Mesendoderm (in vitro differentiated cells): ENCODE measurements around the gene CLCN1.

Experiments
- DNase-seq: peaks from one replicate; pipeline ENCODE4 v3.0.0; 2013
- H2AK5ac ChIP-seq: 2 replicates; pipeline ENCODE4 v1.6.1; 2013; ENCODE audit warnings: low read length, inconsistent platforms
- H2BK120ac ChIP-seq: 2 replicates; pipeline ENCODE4 v1.6.1; 2013; ENCODE audit warnings: low read depth, mild to moderate bottlenecking, low read length, moderate library complexity, mixed read lengths
- H2BK15ac ChIP-seq: replicated peaks from 2 replicates; pipeline ENCODE4 v1.6.1; 2013; ENCODE audit warnings: low read depth, mild to moderate bottlenecking, moderate library complexity
- H2BK5ac ChIP-seq: 2 replicates; pipeline ENCODE4 v1.6.1; 2013; ENCODE audit warnings: low read length, inconsistent platforms
- H3K18ac ChIP-seq: 2 replicates; pipeline ENCODE4 v1.6.1; 2013; ENCODE audit warnings: mild to moderate bottlenecking, low read length, mixed read lengths
- H3K23ac ChIP-seq: one replicate; pipeline ENCODE4 v1.6.1; 2013; ENCODE audit warnings: low read length
- H3K27ac ChIP-seq: 2 replicates; pipeline ENCODE4 v1.5.1; 2013; ENCODE audit warnings: low read depth, mild to moderate bottlenecking, inconsistent platforms, low read length, moderate library complexity
- H3K27me3 ChIP-seq: 2 replicates; pipeline ENCODE4 v1.6.1; 2013; ENCODE audit warnings: low read length, control low read depth, mild to moderate bottlenecking, inconsistent platforms; ENCODE audit not compliant: insufficient read depth, poor library complexity
- H3K36me3 ChIP-seq: 2 replicates; pipeline ENCODE4 v1.6.1; 2013; ENCODE audit warnings: low read length, inconsistent platforms; ENCODE audit not compliant: control insufficient read depth, insufficient read depth
- H3K4ac ChIP-seq: one replicate; pipeline ENCODE4 v1.6.1; 2013; ENCODE audit warnings: low read depth, mild to moderate bottlenecking, low read length, moderate library complexity
- H3K4me1 ChIP-seq: 2 replicates; pipeline ENCODE4 v1.6.1; 2013; ENCODE audit warnings: low read depth, low read length, inconsistent platforms; ENCODE audit not compliant: control insufficient read depth
- H3K4me2 ChIP-seq: 2 replicates; pipeline ENCODE4 v1.6.1; 2013; ENCODE audit warnings: low read length
- H3K4me3 ChIP-seq: 2 replicates; pipeline ENCODE4 v1.5.1; 2013; ENCODE audit warnings: mild to moderate bottlenecking, low read length
- H3K56ac ChIP-seq: one replicate; pipeline ENCODE4 v1.6.1; 2013; ENCODE audit warnings: low read length
- H3K79me1 ChIP-seq: 2 replicates; pipeline ENCODE4 v1.6.1; 2013; ENCODE audit warnings: low read length, inconsistent platforms
- H3K79me2 ChIP-seq: 2 replicates; pipeline ENCODE4 v1.6.1; 2013; ENCODE audit warnings: mild to moderate bottlenecking, low read length; ENCODE audit not compliant: control insufficient read depth, insufficient read depth
- H3K9ac ChIP-seq: 2 replicates; pipeline ENCODE4 v1.6.1; 2013; ENCODE audit warnings: low read length, inconsistent platforms
- H4K5ac ChIP-seq: one replicate; pipeline ENCODE4 v1.6.1; 2013; ENCODE audit warnings: low read length
- H4K8ac ChIP-seq: one replicate; pipeline ENCODE4 v1.6.1; 2013; ENCODE audit warnings: low read depth, mild to moderate bottlenecking, control low read depth, low read length, moderate library complexity
- WGBS: extraction: QIAGEN DNeasy Blood & Tissue Kit; methylation state at CpG from one replicate; pipeline ENCODE4 v1.1.7; 2013; ENCODE audit warnings: low lambda C conversion rate, missing lambda C conversion rate; ENCODE audit not compliant: insufficient coverage; ENCODE audit errors: extremely low coverage; 5-methylcytosine and 5-hydroxymethylcytosine counted together

CLCN1 gene

GRCh38 chr7:143354965-143355364 lies 39.1 kb downstream of the CLCN1 start:
- no peak for DNase-seq
- H3K18ac ChIP-seq: no peak overlapping the region
- H3K4ac ChIP-seq: no peak overlapping the region
- H2BK120ac ChIP-seq: no peak overlapping the region
- H4K5ac ChIP-seq: no peak overlapping the region
- H4K8ac ChIP-seq: no peak overlapping the region
- no peak overlapping the region for H2AK5ac ChIP-seq
- no peaks in the 10 kb centered on the region for H3K27me3 ChIP-seq
- H3K79me2 ChIP-seq: no peaks in the 10 kb centered on the region
- no peak overlapping the region for H3K9ac ChIP-seq
- WGBS: no CpG with 5 or more reads among the region's 8 CpGs
- no peak overlapping the region for H2BK5ac ChIP-seq
- H3K4me2 ChIP-seq: no peak overlapping the region
- H3K79me1 ChIP-seq: no peaks in the 10 kb centered on the region
- H3K27ac ChIP-seq: no peak overlapping the region
- H3K4me1 ChIP-seq: no peaks in the 10 kb centered on the region
- no peak overlapping the region for H2BK15ac ChIP-seq
- no peak overlapping the region for H3K23ac ChIP-seq
- H3K56ac ChIP-seq: no peak overlapping the region
- H3K4me3 ChIP-seq: no peak overlapping the region
- H3K36me3 ChIP-seq: no peaks in the 10 kb centered on the region

- DNase-seq: peak; percentile 40
- Histone ChIP-seq H3K79me2 (no peaks in the 10 kb centered on the region), H4K5ac (no peak overlapping the region), H3K56ac (no peak overlapping the region), H3K27me3 (no peaks in the 10 kb centered on the region), H4K8ac (no peak overlapping the region), H3K36me3 (no peaks in the 10 kb centered on the region), H3K9ac (no peak overlapping the region), H2AK5ac (no peak overlapping the region), H3K4me3 (no peak overlapping the region), H3K4me1 (no peaks in the 10 kb centered on the region), H2BK120ac (no peak overlapping the region), H2BK15ac (no peak overlapping the region), H3K27ac (no peak overlapping the region), H3K4me2 (no peak overlapping the region), H3K79me1 (no peaks in the 10 kb centered on the region), H3K23ac (peak overlapping the region; percentile 70), H3K18ac (no peak overlapping the region), H3K4ac (no peak overlapping the region), H2BK5ac (no peak overlapping the region)
- no CpG with 5 or more reads among the region's 16 CpGs for WGBS
These were observed 39.8 kb downstream of the CLCN1 start for GRCh38 chr7:143355450-143356385.

DNA sequence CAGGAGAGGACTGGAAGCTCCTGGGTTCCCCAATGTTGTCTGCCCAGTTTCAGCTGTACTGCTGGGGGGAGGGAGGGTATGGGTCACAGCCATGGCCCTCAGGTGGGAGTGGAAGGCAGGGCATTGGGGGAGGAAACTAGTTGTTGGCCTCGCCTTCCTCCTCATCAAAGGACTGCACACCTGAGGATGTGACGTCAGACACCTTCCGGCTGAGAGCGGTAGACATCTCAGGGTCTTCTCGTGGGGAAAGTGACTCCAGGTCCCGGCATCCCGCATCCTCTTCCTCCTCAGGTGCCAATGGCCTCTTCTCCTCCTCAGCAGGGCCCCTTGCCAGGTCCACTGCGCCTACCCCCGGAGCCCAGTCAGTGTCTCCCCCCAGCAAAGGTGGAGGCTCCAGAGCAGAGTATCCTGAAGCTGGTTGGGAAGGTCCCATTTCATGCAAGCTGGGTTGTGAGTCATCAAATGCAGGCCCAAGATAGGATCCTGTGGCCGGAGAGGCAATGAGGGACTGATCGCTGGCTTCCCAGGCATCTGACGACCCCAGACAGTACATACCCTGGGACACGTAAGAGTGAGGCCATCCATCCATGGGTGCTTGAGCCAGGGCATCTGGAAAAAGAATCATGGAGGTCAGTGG lies 40.6 kb downstream of the CLCN1 start:
- no peak overlapping the region for H4K5ac ChIP-seq

DNA sequence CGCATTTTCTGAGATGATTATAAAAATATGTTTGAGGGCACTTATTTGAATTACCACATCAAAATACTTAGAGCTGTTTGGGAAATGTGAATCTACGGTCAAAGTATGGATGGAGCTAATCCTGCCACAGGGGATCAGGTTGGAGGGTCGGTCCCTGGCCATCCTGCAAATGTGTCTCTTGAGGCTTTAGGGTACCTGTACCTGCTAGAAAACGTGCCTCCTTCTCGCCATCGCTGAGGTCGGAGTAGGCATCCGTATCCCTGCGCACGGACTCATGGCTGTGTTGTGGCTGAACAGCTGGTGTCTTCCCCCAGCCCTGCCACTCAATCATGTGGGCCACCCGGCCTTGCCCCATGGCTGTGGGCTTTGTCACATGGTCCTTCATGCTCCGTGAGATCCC lies 42.7 kb downstream of the CLCN1 start:
- Histone ChIP-seq H3K56ac (no peak overlapping the region), H2BK120ac (no peak overlapping the region), H3K4me3 (no peak overlapping the region), H3K27me3 (no peaks in the 10 kb centered on the region), H3K23ac (no peak overlapping the region), H3K79me1 (no peaks in the 10 kb centered on the region), H2BK5ac (no peak overlapping the region), H3K18ac (no peak overlapping the region), H3K79me2 (no peaks in the 10 kb centered on the region), H3K4ac (no peak overlapping the region), H3K27ac (no peak overlapping the region), H3K4me2 (no peak overlapping the region), H3K36me3 (no peaks in the 10 kb centered on the region), H2AK5ac (no peak overlapping the region), H2BK15ac (no peak overlapping the region), H3K4me1 (peaks cover 2% of the 10 kb centered on the region), H3K9ac (no peak overlapping the region), H4K5ac (no peak overlapping the region), H4K8ac (no peak overlapping the region)
- no CpG with 5 or more reads among the region's 12 CpGs for WGBS
- DNase-seq: no peak

More for the DNA sequence above, 40.6 kb downstream of the CLCN1 start:
- Histone ChIP-seq H3K4me1 (no peaks in the 10 kb centered on the region), H4K8ac (no peak overlapping the region), H3K23ac (no peak overlapping the region), H3K18ac (no peak overlapping the region), H2BK5ac (no peak overlapping the region), H2BK120ac (no peak overlapping the region), H3K27ac (no peak overlapping the region), H3K4me2 (no peak overlapping the region), H2AK5ac (no peak overlapping the region), H3K56ac (no peak overlapping the region), H3K79me1 (no peaks in the 10 kb centered on the region), H3K4ac (no peak overlapping the region), H3K4me3 (no peak overlapping the region), H3K9ac (no peak overlapping the region), H3K27me3 (no peaks in the 10 kb centered on the region), H3K79me2 (no peaks in the 10 kb centered on the region), H3K36me3 (no peaks in the 10 kb centered on the region), H2BK15ac (no peak overlapping the region)
- no CpG with 5 or more reads among the region's 13 CpGs for WGBS
- no peak for DNase-seq

GRCh38 chr7:143359771-143360353 lies 44.0 kb downstream of the CLCN1 start:
- peaks cover 2% of the 10 kb centered on the region for H3K4me1 ChIP-seq
- H3K4me2 ChIP-seq: no peak overlapping the region
- no peak overlapping the region for H3K4me3 ChIP-seq
- DNase-seq: no peak
- no peak overlapping the region for H3K27ac ChIP-seq
- H3K79me1 ChIP-seq: no peaks in the 10 kb centered on the region
- H2BK120ac ChIP-seq: no peak overlapping the region
- no peaks in the 10 kb centered on the region for H3K36me3 ChIP-seq
- H2BK5ac ChIP-seq: no peak overlapping the region
- H2AK5ac ChIP-seq: no peak overlapping the region
- no CpG with 5 or more reads among the region's 11 CpGs for WGBS
- no peaks in the 10 kb centered on the region for H3K79me2 ChIP-seq
- no peak overlapping the region for H4K5ac ChIP-seq
- no peak overlapping the region for H3K4ac ChIP-seq
- H3K9ac ChIP-seq: no peak overlapping the region
- no peak overlapping the region for H2BK15ac ChIP-seq
- H4K8ac ChIP-seq: no peak overlapping the region
- H3K23ac ChIP-seq: peak overlapping the region; percentile 66
- no peak overlapping the region for H3K18ac ChIP-seq
- H3K27me3 ChIP-seq: no peaks in the 10 kb centered on the region
- no peak overlapping the region for H3K56ac ChIP-seq
